Stimulated activated CD4-positive, alpha-beta T cell treated with anti-CD3 and anti-CD28 coated beads, Interleukin-12 subunit alpha, Interleukin-12 subunit beta, amount 100 ng/mL, for 4 hours (primary cell): ENCODE data around the gene RHO.

ENCODE experiments used
- DNase-seq: peaks from one replicate; pipeline ENCODE4 v3.0.0-alpha.2; 2020

Gene RHO

DNA sequence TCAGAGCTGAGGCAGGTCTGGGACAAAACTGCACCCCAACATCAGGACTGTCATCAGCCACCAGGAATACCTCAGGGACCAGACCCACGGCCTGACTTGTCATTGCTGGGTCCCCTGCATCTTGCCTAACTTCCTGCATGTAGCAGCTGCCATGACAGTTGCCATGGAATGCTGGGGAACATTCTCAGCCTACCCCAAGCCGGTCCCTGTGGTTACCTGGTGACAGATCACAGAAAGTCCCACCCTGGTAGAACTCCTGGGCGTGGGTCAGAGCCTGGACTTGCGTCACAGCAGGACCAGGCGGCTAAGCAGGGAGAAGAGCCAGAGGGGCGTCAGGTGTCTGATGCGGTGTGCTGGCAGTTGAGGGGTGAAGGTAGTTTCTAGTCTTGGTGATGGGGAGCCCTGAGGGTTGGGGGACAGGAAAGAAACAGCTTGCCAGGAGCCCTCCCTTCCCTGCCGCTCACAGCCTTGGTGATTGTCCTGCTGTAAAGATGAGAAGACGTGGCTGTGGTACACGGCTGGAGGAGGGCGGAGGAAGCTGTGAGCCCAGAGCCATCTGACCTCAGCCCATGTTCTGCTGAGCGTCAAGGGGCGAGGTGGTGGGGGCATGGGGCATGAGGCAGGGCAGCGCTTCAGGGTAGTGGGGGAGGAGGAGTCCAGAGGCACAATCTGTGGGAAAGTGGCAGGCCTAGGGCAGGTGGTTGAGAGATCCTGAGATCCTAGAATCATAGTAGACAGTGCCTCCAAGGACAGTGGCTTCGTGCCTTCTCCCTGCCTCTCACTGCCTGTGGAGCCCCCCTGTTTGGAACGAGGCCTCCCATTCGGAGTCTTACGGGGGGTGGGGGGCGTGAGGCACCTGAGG lies 19.9 kb downstream of the RHO start:
- DNase-seq: no peak

DNA sequence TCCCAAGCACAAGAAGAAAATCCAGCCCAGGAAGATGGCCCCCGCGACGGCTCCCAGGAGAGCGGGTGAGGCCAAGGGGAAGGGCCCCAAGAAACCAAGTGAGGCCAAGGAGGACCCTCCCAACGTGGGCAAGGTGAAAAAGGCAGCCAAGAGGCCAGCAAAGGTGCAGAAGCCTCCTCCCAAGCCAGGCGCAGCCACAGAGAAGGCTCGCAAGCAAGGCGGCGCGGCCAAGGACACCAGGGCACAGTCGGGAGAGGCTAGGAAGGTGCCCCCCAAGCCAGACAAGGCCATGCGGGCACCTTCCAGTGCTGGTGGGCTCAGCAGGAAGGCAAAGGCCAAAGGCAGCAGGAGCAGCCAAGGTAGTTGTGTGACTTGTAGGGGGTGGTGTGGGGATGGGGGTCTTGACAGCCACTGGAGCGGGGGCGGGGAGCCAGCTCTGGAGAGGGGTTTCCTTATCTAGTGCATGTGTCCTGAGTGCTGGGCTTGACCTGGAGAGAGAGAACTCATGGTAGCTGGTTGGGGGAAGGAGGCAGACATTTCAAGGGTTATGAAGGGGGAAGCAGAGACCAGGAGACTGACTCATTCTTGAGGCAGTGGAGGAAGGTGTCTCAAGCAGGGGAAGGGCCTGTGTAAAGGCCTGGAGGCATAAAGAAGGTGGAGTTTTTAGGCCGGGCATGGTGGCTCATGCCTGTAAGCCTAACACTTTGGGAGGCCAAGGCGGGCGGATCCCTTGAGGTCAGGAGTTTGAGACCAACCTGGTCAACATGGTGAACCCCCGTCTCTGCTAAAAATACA lies 20.8 kb downstream of the RHO start:
- no peak for DNase-seq

DNA sequence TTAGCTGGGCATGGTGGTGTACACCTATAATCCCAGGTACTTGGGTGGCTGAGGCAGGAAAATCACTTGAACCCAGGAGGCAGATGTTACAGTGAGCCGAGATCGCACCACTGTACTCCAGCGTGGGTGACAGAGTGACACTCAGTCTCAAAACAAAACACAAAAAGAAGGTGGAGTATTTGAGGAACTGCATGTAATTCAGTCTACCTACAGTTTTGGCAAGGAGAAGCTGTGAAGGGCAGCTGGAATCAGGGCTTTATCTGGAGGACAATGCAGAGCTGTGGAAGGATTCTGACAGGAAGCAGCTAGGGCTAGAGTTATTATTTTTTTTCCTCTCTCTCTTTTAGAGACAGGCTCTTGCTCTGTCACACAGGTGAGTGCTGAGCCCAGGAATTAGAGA lies 21.4 kb downstream of the RHO start:
- DNase-seq: no peak

- no peak for DNase-seq
Observed at GRCh38 chr3:129552287-129553050, 24.0 kb downstream of the RHO start.

- DNase-seq: no peak
Observed at GRCh38 chr3:129553171-129553570, 24.7 kb downstream of the RHO start.

- DNase-seq: no peak
Observed at GRCh38 chr3:129553719-129554118, 25.3 kb downstream of the RHO start.

DNA sequence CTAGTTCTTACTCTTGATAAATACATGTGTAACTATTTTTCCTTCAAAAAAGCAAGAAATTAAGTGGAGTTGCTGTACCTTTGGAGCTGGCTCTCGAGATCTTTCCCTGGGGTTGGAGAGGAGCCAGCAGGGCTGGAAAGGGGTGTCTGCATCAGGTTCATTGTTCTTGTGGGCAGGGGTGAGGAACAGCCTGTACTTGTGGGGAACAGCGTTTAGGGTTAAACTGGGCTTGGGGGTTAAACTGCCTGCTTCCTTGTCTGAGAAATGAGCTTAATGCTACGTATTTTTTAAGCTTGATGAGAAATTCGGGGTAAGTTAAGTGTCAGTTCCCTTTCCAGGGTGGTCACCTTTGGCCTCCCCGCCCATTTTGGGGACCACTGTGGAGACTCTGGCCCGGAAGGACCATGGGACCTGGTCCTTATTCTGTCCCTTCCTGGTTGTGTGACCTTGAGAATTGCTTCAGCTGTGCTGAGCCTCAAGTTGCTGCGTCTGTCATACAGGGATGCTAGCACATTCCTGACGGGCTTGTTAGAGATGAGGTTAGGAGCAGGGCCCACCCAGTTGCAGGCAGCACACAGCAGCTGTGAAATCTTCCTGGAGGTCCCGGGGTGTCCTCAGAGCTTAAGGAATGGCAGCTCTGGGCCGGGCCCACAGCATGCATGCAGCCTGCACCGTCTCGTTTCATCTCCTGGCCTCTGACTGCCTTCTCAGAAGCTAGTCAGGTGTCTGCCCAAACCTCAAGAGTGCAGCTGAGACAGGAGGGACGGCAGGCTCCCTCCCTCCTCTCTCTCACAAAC lies 26.1 kb downstream of the RHO start:
- DNase-seq: no peak

- no peak for DNase-seq
Observed at GRCh38 chr3:129555153-129555550, 26.7 kb downstream of the RHO start.

GRCh38 chr3:129555616-129556357 lies 27.3 kb downstream of the RHO start:
- DNase-seq: no peak

DNA sequence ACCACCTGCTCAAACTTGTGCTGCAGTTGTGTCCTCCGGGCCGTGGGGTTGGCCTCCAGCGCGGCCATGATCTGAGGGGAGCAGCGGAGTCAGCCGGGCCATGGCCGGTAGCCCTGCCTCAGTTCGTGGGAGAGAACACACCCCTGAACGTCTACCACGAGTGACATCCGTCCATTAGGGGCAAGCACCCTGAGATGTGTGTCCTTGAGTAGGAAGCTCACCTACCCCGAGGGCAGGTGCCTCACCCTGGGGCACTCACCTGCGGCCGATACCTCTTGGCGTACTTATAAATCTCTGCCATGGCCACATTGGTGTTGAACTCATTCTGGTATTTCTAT lies 27.9 kb downstream of the RHO start:
- DNase-seq: no peak

DNA sequence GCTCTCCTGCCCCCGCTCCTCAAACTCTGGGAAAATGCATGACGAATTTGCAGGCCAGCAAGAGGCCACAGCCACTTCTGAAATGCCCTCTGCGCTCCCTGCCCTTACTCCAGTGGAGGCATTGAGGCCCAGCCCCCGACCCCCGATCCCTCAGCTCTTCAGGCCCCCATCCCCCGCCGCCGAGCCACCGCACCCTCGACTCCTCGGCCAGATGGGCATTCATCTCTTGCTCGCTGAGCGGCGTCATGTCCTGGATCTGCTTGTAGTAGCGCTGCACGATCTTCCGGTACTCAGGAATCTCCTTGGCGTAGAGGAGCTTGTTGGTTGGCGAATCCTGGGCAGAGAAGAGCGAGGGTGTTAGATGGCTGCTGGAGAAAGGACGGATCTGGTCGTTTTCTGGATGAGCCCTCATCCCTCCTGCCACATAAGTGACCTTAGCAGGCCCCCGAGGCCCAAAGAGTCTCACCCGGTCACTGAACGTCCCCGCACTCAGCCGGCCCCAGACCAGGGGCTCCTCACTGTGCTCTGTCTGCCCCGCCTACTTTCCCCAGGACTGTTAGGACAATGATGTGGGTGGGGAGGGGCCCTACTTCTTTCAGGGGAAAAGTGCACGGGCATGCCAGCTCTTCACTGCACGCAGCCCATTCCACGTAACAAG lies 28.6 kb downstream of the RHO start:
- no peak for DNase-seq

DNA sequence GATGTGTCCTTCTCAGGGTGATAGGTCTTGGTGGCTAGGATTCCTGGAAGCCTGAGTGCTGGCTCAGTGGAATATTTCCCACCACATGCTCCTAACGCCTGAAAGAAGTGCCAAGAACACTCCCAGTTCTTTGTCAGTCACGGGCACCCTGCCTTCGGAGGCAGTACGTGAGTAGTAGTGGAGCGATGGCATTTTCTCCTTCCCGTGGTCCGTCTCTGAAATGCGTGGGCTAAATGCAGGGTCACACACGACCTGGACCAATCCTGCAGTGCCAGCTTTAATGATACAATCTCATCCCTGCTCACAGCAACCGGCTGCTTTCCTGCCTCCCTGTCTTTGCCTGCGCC lies 29.1 kb downstream of the RHO start:
- DNase-seq: no peak

GRCh38 chr3:129558081-129558771 lies 29.8 kb downstream of the RHO start:
- DNase-seq: no peak

DNA sequence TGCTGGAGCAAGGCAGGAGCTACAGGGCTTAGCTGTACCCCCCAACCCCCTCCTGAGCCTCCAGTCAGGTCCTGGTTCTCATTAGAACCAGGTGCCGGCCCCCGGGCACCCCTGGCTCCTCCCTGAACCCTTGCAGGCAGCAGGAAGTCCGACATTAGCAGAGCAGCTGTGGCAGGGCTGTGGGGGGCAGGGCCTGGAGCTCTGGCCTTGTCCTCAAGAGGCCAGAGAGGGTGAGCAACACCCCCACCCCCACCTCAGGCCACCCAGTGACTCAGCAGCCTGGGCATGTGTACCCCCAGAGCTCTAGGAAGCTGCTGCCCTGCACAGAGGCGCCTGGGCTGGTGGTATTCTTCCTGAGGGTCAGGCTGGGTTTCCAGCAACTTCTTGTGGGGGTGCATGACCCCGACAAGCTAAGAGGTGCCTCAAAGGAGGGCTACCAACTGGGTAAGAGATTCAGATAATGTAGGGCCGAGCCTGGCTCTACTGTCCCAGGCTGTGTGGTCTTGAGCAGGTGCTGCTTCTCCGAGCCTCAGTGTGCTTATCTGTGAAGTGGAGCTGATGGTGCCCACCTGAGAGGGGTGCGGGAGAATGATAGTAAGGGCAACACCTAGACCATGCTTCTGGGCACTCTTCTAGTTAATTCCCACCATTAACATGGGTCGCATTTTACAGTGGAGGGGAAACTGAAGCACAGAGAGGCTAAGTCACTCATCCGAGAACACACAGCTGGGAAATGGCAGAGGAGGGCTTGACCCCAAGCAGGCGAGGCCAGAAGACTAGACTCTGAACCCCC lies 30.5 kb downstream of the RHO start:
- DNase-seq: no peak

DNA sequence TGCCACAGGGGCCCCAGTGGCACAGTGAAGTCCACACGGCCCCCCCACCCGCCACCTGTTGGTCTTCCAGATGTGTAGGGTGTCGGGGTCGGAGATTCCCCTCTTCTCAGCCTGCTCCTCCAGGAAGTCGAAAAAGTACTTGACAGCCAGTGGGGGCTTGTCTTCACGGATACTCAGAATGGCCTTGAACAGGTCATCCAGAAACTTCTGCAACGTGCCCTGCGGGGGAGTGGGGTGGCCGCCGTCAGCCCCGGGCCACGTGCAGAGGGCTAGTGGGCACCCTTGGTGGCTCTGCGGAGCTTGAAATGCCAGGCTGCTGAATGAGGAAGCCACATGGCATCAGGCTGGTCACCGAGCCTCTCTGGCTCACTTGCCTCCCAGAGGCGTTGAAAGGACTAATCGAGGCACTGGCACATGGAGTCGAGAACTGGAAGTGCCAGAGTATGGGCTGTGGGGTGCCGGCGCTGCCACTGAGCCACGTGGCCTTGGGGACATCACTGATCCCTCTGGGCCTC lies 31.2 kb downstream of the RHO start:
- no peak for DNase-seq

DNA sequence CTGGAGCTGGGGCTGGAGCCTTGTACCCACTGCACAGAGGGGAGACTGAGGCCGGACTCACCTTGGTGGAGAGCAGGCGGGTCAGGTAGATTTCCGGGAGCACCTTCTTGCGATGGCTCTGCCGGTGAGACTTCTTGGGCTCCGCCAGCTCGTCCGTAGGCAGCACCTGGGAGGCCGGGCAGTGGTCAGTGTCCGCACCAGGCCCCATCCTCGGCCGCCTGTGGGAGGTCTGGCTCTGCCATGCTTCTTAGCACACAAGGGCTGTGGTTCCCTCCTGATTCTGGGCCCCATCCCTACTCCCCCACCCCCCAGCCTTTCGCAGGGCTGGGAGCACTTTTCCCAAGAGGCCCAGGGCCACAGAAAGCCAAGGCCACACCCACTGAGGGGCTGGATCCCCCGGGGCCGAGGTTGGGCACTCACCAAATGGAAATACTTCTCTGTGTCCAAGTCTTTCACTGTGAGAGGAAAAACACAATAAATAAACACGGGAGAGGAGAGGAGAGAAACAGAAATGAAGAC lies 31.9 kb downstream of the RHO start:
- DNase-seq: no peak

DNA sequence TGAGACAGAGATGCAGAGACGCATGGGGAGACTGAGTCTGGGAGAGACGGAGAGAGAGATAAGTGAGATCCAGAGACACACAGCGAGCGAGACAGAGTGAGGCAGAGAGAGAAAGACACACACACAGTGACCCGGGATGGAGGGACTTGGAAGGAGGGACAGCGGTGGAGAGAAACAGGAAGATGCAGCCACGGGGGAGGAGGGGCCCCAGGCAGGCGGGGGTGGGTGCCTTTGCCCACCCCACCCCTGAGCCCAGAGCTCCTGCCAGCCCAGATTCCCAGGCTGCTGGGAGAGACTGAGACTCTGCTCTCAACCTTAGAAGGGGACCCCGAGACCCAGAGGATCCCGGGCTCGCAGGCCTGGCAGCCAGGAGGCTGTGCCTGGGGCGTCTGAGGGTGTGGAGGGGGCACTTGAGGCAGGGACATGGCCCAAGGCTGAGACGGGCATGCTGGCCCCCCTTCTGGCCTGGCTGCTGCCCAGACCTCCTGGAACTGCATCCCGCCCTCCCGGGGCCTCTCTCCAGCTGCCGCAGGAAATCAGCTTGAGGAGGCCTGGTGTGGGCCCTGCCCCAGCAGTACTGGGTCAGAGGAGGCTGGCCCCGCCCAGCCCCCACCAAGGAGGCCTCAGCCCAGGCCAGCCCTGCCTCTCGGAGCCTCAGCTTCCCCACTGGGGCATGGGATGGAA lies 32.6 kb downstream of the RHO start:
- DNase-seq: no peak

DNA sequence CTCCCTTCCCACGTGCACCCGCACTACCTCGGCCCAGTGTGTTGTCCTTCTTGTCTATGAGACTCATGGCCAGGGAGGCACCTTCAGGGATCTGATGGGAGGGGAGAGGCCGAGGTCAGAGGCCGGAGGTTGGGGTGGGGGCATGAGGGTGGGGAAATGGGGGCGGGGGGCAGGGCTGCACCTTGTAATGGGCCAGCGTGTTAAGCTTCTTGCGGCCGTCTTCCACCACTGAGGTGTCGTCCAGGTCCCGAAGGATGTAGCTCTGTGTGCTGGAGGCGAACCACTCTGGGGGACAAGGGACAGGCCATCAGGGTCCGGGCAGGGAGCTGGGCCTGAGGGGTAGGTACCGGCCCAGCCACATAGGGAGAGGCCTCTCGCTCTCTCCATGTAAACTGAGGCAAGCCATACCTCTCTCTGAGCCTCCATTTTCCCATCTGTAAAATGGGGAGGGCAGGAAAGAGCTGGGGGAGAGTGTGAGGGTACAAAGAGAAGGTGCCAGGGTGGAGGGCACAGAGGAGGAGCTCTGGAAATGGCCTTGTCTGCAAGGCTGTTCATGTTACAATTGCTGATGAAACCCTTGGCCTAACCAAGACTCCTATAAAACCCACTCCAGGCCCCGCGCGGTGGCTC lies 33.3 kb downstream of the RHO start:
- no peak for DNase-seq

DNA sequence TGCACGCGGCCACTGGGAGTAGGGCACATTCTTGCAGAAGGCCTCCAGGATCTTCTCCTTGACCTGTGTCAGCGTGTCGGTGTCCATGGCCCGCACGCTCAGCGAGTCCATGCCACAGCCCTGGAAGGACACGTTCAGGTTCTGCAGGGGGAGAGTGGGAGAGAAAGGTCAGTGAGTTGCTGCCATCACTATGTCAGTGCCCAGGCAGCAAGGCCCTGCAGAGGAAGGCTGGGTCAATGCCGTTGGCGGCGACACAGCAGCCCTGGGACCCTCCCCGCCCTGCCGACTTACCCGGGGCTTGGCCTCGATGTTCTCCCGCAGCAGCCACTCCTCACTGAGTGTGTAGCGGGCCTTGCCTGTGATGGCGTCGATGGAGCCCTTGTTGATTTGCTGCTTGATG lies 34.4 kb downstream of the RHO start:
- DNase-seq: no peak
